ENCODE measurements around the gene PDE7B. TPM values are rescaled to one million over a fixed set of nuclear protein-coding genes. Genes with fewer than 3 reads are reported as not detected.

Gene PDE7B
- total RNA-seq, 2 donors from 2014 or later = 0.18 to 0.25 TPM

DNA sequence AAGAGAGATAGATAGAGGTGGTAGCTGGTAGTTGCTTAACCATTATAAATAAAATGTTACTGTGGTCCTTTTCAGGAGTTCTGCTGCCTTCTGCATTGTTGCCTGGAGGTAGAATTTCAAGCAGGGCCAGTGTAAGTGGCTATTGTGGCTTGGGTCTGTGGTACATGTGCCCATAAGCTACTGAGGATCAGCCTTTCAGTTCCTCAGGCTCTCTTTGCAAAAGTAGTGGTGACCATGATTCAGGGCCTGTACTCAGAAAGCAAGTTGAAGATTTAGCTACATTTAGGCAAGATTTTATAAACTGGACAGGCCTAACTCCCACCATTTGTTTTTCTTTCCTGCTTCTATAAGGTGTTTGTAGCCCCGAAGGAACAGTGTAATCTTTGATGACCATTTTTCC, 199.0 kb downstream of the PDE7B start:
- Mint-ChIP-seq H3K27me3 (peaks cover 4% of the 10 kb centered on the region), H3K36me3 (ENCODE audit: low read depth) (no peaks in the 10 kb centered on the region), H3K27ac (peak overlapping the region; percentile 81), H3K4me1 (peaks cover 6% of the 10 kb centered on the region), H3K4me3 (no peak overlapping the region)
- no peaks in the 10 kb centered on the region for H3K9me3 ChIP-seq (ENCODE audit: control insufficient read depth, low read length, poor library complexity, severe bottlenecking)
- no peak for DNase-seq
- no peak for ATAC-seq

DNA sequence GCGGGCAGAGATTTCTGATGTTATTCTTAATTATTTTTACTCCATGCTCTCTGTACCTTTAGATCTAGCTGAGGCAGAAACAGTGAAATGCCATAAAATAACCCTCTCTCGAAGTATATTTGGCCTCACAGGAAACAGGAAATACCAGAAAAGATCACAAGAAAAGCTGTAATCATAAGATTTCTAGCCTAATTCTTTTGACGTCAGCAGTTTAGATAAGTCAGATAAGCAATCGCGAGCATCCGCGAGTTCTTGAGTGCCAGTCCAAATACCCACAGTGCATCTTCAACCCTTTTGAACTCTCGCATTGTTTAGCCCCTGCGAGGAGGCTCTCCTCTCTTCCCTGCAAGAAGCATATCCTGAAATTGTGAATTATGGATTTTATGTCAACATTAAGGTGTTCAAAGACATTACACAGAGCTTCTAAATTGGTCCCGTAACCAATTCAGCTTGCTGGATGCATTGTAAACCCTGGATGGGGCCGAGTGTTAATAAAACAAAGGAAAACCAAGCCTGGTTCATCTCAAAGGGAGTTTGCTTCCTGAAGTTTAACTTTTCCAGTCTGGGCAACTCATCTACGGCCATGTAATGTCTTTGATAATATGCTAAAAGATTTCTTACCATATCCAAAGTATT, 199.8 kb downstream of the PDE7B start:
- no peak overlapping the region for H3K4me3 Mint-ChIP-seq
- no peak for DNase-seq
- peaks cover 6% of the 10 kb centered on the region for H3K4me1 Mint-ChIP-seq
- H3K36me3 Mint-ChIP-seq (ENCODE audit: low read depth) = no peaks in the 10 kb centered on the region
- peak; percentile 79 for ATAC-seq
- H3K27ac Mint-ChIP-seq = peak overlapping the region; percentile 81
- H3K9me3 ChIP-seq (ENCODE audit: control insufficient read depth, low read length, poor library complexity, severe bottlenecking) = no peaks in the 10 kb centered on the region
- H3K27me3 Mint-ChIP-seq = peaks cover 4% of the 10 kb centered on the region

DNA sequence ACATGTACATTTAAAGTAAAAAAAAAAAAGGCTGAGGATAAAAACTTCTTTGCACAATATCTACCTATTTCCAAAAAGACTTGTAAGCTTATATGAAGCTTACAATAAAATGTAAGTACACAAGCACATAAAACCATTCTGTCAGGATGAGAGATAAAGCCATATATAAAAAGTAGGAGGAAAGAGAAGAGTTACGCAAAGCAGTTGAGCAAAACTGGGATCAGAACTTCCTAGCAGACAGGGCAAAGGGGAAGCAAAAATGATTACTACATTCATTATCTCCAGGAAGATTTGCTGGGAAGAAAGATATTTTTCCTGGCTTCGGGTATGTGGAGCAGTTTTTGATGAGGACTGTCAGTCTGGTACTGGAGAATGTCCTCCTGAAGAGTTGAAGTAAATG, 200.5 kb downstream of the PDE7B start:
- Mint-ChIP-seq H3K27me3 (peaks cover 8% of the 10 kb centered on the region), H3K27ac (no peak overlapping the region), H3K4me1 (peaks cover 6% of the 10 kb centered on the region), H3K4me3 (no peak overlapping the region), H3K36me3 (ENCODE audit: low read depth) (no peaks in the 10 kb centered on the region)
- DNase-seq (no peak), ATAC-seq (no peak)
- H3K9me3 ChIP-seq (ENCODE audit: control insufficient read depth, low read length, poor library complexity, severe bottlenecking) = no peaks in the 10 kb centered on the region

DNA sequence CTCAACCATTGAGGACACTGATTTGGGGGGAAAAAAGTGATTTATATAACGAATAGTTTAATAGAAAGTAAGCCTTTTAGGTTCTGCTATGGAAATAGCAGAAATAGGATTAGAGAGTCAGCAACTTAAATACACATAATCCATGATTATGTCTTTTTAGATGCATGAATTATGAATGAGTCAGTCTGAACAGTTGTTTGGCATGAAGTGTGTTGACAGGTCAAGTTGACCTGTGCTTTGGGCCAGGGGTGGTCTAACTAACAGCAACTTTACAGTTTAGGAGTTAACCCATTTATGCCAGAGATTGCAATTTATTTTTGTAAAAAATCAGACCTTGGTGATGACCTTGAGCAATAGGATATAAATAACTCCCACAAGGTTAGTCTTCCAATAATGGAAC, 207.4 kb downstream of the PDE7B start:
- peaks cover 38% of the 10 kb centered on the region for H3K27me3 Mint-ChIP-seq
- no peaks in the 10 kb centered on the region for H3K9me3 ChIP-seq (ENCODE audit: control insufficient read depth, low read length, poor library complexity, severe bottlenecking)
- no peak overlapping the region for H3K4me3 Mint-ChIP-seq
- ATAC-seq (no peak), DNase-seq (no peak)
- no peak overlapping the region for H3K27ac Mint-ChIP-seq
- no peaks in the 10 kb centered on the region for H3K4me1 Mint-ChIP-seq
- peaks cover 2% of the 10 kb centered on the region for H3K36me3 Mint-ChIP-seq (ENCODE audit: low read depth)

DNA sequence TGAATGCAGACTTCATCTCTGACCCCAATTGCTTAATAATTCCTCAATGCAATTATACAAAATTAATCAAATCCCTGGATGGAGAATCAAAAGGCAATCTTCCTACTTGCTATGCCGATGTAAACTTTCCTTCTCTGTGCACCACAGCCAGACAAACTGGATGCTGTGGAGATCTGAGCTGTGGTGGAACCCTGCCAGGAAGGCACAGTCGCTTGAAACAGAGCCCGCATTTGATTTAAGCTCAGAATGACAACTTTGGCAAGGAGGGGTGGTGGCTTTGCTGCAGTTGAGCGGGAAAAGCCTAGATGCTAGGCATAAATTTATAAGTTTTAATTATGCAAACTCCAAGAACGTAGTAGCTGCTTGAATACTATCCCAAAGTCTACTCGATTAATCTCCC, 207.8 kb downstream of the PDE7B start:
- Mint-ChIP-seq H3K27me3 (peaks cover 38% of the 10 kb centered on the region), H3K4me1 (no peaks in the 10 kb centered on the region), H3K36me3 (ENCODE audit: low read depth) (peaks cover 2% of the 10 kb centered on the region), H3K4me3 (no peak overlapping the region), H3K27ac (no peak overlapping the region)
- H3K9me3 ChIP-seq (ENCODE audit: control insufficient read depth, low read length, poor library complexity, severe bottlenecking) = no peaks in the 10 kb centered on the region
- ATAC-seq (no peak), DNase-seq (no peak)

DNA sequence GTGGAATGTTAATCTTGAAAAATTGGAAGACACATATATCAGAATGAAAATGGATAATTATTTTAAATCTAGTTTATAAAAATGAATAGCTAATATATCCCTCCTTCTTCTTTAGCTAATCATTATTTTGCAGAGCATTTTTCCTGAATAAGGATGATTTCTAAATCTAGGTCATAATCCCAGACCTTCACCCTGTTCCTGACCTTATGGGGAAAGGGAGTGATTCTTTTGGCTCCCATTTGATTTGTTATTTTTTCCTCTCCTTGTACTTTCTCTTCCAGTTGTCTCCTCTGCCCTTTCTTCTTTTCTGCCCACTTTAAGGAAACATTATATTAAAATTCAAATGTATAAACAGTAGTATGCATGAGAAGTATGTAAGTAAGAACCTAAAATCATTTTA, 208.6 kb downstream of the PDE7B start:
- no peaks in the 10 kb centered on the region for H3K9me3 ChIP-seq (ENCODE audit: control insufficient read depth, low read length, poor library complexity, severe bottlenecking)
- Mint-ChIP-seq H3K4me3 (no peak overlapping the region), H3K27me3 (peaks cover 34% of the 10 kb centered on the region), H3K36me3 (ENCODE audit: low read depth) (peaks cover 2% of the 10 kb centered on the region), H3K4me1 (no peaks in the 10 kb centered on the region), H3K27ac (no peak overlapping the region)
- ATAC-seq (no peak), DNase-seq (no peak)

DNA sequence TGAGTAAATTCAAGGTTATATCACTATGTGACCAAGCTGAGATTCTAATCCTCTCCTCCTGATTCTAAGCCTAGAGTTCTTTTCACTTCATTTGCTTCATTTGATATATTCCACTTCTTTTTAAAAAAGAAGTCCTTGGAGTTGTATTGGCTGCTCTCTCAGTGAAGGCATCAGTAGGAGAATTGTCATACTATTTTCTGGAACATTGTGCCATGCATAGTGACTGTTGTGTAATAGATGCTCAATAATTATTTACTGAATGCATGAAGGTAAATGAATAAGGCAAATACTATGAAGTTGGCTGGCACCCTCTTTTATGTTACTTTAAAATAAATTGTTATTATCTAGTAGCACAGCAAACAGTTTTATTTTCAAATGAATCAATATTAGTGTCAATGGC, 209.3 kb downstream of the PDE7B start:
- DNase-seq = no peak
- Mint-ChIP-seq H3K27me3 (peaks cover 34% of the 10 kb centered on the region), H3K4me1 (no peaks in the 10 kb centered on the region), H3K27ac (no peak overlapping the region), H3K4me3 (no peak overlapping the region), H3K36me3 (ENCODE audit: low read depth) (peaks cover 2% of the 10 kb centered on the region)
- H3K9me3 ChIP-seq (ENCODE audit: control insufficient read depth, low read length, poor library complexity, severe bottlenecking) = no peaks in the 10 kb centered on the region
- no peak for ATAC-seq

DNA sequence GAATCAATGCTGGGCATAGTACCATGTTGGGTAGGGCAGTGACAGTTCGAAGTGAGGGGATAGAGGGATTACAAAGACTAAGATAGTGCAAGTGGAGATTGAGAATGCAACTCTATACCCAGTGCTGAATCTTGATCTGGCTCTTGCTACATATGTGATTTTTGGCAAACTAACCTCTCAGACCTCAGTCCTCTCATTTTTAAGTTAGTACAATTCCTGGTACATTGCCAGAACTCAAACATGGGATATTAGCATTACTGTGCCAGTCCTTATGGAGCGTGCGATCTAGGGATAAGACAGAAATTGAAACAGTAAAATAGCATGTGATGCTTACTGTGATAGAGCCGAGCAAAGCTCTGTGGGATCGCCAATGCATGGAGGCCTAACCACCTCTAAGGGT, 210.2 kb downstream of the PDE7B start:
- Mint-ChIP-seq H3K36me3 (ENCODE audit: low read depth) (peaks cover 2% of the 10 kb centered on the region), H3K4me3 (no peak overlapping the region), H3K27me3 (peaks cover 39% of the 10 kb centered on the region), H3K27ac (no peak overlapping the region), H3K4me1 (no peaks in the 10 kb centered on the region)
- no peak for ATAC-seq
- DNase-seq = no peak
- no peaks in the 10 kb centered on the region for H3K9me3 ChIP-seq (ENCODE audit: control insufficient read depth, low read length, poor library complexity, severe bottlenecking)

DNA sequence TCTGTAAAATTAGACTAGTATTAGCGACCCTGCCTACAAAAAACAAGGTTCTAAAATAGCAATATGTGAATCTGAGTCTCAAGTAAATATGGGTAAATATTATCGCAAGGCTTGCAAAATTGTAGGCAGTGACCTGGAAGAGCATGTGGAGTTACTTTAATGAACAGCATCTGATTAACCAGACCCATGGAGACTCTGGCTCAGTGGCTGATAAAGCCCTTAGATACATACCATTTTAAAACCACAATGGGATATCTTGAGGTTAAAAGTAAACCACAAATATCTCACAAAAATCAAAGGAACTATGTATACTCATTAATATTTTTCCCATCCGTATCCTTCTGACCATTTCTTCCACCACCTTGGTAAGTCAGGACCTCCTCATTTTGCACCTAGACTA, 211.6 kb downstream of the PDE7B start:
- no peak for DNase-seq
- ATAC-seq = no peak
- H3K9me3 ChIP-seq (ENCODE audit: control insufficient read depth, low read length, poor library complexity, severe bottlenecking) = no peaks in the 10 kb centered on the region
- H3K4me1 Mint-ChIP-seq = no peaks in the 10 kb centered on the region
- no peak overlapping the region for H3K4me3 Mint-ChIP-seq
- H3K36me3 Mint-ChIP-seq (ENCODE audit: low read depth) = peaks cover 3% of the 10 kb centered on the region
- H3K27ac Mint-ChIP-seq = no peak overlapping the region
- peaks cover 36% of the 10 kb centered on the region for H3K27me3 Mint-ChIP-seq

DNA sequence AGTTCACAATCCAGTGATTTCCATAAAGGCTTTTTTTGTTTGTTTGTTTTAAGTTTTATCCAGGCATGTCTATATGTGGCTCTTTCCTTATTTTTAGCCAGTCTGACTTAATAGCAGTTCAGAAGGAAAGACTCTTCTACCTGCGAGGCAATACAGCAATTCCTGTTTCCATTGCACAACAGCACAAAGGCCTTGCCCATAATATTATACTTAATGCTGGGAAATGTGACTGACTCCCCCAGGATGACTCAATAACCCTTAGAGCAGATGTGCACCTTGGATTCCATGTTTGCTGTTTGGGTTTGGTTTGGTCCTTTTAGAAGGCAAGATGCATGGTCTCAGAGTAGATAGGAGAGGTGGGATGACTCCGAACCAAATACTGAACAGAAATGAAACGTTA, 214.5 kb downstream of the PDE7B start:
- Mint-ChIP-seq H3K4me3 (no peak overlapping the region), H3K4me1 (no peaks in the 10 kb centered on the region)

DNA sequence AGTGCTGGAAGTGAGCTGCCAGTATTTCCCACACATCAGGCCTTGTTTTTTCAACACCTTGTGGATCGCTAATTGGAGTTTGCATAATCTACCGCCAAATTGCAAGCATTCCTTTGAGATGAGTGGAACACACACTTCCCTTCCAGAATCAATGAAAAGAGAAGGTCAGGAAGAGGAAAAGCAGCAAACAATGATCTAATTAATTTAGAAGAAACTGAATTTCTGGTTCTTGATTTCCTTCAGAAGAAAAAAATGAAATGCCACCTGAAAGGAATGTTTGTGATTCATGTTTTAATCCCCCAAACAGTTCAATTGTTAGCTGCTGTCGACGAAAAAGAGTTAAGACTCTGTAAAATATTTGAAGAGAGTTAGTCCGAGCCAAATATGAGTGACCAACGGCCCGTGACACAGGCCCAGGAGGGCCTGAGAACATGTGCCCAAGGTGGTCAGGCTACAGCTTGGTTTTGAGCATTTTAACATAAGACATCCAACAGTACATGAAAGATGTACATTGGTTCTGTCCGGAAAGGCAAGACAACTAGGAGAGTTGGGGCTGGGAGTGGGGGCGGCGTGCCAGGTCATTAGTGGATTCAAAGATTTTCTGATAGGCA, 216.3 kb downstream of the PDE7B start:
- no peak overlapping the region for H3K27ac Mint-ChIP-seq
- DNase-seq (no peak), ATAC-seq (no peak)
- H3K36me3 Mint-ChIP-seq (ENCODE audit: low read depth) = peaks cover 2% of the 10 kb centered on the region
- H3K9me3 ChIP-seq (ENCODE audit: control insufficient read depth, low read length, poor library complexity, severe bottlenecking) = no peaks in the 10 kb centered on the region
- H3K27me3 Mint-ChIP-seq = peaks cover 19% of the 10 kb centered on the region
- no peak overlapping the region for H3K4me3 Mint-ChIP-seq
- H3K4me1 Mint-ChIP-seq = no peaks in the 10 kb centered on the region

More for the DNA sequence above, 214.5 kb downstream of the PDE7B start:
- peaks cover 2% of the 10 kb centered on the region for H3K36me3 Mint-ChIP-seq (ENCODE audit: low read depth)
- no peaks in the 10 kb centered on the region for H3K9me3 ChIP-seq (ENCODE audit: control insufficient read depth, low read length, poor library complexity, severe bottlenecking)
- ATAC-seq (no peak), DNase-seq (no peak)
- H3K27ac Mint-ChIP-seq = no peak overlapping the region
- peaks cover 19% of the 10 kb centered on the region for H3K27me3 Mint-ChIP-seq

DNA sequence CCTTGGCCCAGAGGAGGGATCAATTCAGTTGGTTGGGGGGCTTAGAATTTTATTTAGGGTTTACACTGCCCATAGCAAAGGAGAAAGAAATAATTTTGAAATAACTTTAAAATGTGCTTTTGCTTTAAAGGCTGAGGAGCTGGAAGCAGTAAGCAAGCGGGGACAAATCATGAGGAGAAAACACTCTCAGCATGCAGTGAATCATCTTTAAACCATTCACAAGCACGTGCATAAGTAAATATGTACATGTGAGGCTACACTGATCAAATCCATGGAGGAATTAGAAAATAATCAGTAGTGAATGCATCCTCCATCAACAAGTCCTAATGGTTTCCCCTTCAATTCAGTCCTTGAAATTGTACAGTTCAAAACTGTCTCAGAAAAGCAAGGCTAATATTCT, 217.6 kb downstream of the PDE7B start:
- H3K27ac Mint-ChIP-seq = no peak overlapping the region
- no peaks in the 10 kb centered on the region for H3K4me1 Mint-ChIP-seq
- DNase-seq = no peak
- H3K36me3 Mint-ChIP-seq (ENCODE audit: low read depth) = peaks cover 2% of the 10 kb centered on the region
- H3K27me3 Mint-ChIP-seq = peaks cover 14% of the 10 kb centered on the region
- no peak for ATAC-seq
- no peaks in the 10 kb centered on the region for H3K9me3 ChIP-seq (ENCODE audit: control insufficient read depth, low read length, poor library complexity, severe bottlenecking)
- H3K4me3 Mint-ChIP-seq = no peak overlapping the region

DNA sequence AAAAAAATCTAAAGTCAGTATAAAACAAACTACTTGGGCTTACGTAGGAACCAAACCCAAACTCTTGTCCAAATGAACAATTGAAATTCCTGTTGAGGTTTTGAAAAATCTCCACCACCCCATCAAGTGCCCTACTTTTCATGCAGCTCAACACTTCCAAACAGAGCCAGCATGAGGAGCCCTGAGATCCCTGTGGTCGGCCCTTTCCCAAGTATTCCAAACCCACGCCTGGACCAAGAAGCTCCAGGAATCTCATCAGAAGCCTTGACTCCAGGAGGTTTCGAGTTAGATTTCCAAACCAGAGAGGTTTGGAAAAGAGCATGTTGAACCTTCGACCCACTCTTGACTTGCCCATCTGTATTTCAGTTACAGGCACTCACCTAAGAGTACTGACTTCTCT, 219.3 kb downstream of the PDE7B start:
- H3K9me3 ChIP-seq (ENCODE audit: control insufficient read depth, low read length, poor library complexity, severe bottlenecking) = no peaks in the 10 kb centered on the region
- no peak overlapping the region for H3K27ac Mint-ChIP-seq
- ATAC-seq (no peak), DNase-seq (no peak)
- H3K27me3 Mint-ChIP-seq = peaks cover 13% of the 10 kb centered on the region
- H3K4me1 Mint-ChIP-seq = no peaks in the 10 kb centered on the region
- peaks cover 5% of the 10 kb centered on the region for H3K36me3 Mint-ChIP-seq (ENCODE audit: low read depth)
- H3K4me3 Mint-ChIP-seq = no peak overlapping the region

DNA sequence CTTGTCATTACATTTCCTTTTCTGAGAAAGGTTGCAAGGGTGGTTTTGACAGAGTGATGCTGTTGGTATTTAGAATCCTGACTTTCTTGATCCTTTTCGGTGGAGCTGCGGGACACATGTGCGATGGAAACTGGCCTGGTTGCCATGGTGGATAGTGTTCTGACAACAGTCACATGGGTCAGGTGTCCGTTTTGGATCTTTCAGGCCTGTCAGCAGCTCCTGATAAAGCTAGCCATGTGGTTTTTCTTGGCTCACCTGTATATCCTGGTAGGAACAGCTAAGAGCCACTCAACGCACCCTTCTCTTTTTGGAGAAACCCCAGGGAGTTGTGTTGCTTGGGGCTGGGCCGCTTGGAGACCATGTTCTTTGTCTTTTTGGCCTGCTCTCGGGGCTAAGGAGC, 221.2 kb downstream of the PDE7B start:
- Mint-ChIP-seq H3K36me3 (ENCODE audit: low read depth) (peaks cover 5% of the 10 kb centered on the region), H3K4me1 (no peaks in the 10 kb centered on the region), H3K27ac (no peak overlapping the region), H3K4me3 (no peak overlapping the region), H3K27me3 (peaks cover 11% of the 10 kb centered on the region)
- DNase-seq (no peak), ATAC-seq (no peak)
- no peaks in the 10 kb centered on the region for H3K9me3 ChIP-seq (ENCODE audit: control insufficient read depth, low read length, poor library complexity, severe bottlenecking)

Data from T-helper 17 cell (primary cell).